SKM-1 treated with dmso at 0.1 percent for 144 hours (cell line): ENCODE results near the gene JAGN1.
"Not testable (repeated sequence)": the region's sequence is repeated elsewhere in the genome, so short reads cannot be mapped to it uniquely, and the experiment has no call there.

Experiments used
- DNase-seq: peaks from one replicate; lab custom pipeline; 2025; ENCODE audit not compliant: unreplicated experiment; lab: John Stamatoyannopoulos, UW

JAGN1 gene

GRCh38 chr3:9916734-9917680, 26.6 kb downstream of the JAGN1 start, which contains the start of gene IL17RC:
TSS of gene IL17RC (plus strand) at chr3:9917098. CDS start at chr3:9917316, 218 bp downstream.
- DNase-seq: peak; percentile 44

GRCh38 chr3:9917820-9918219, 27.4 kb downstream of the JAGN1 start:
- DNase-seq: no peak

GRCh38 chr3:9918261-9919038, 28.0 kb downstream of the JAGN1 start:
- no peak for DNase-seq

- DNase-seq: no peak
These were observed 37.7 kb downstream of the JAGN1 start for GRCh38 chr3:9928158-9928557.

GRCh38 chr3:9930804-9931418, 40.5 kb downstream of the JAGN1 start:
- peak; percentile 10 for DNase-seq

- no peak for DNase-seq
These were observed 42.1 kb downstream of the JAGN1 start for GRCh38 chr3:9932535-9932842.

- DNase-seq: peak; percentile 74
These were observed 42.6 kb downstream of the JAGN1 start for GRCh38 chr3:9932843-9933560.

GRCh38 chr3:9933561-9934234, 43.3 kb downstream of the JAGN1 start, which contains the start of gene CRELD1:
TSS of gene CRELD1 (plus strand) at chr3:9933834. CDS start at chr3:9934439, 605 bp downstream.
- peak; percentile 94 for DNase-seq

GRCh38 chr3:9934235-9934621, 43.8 kb downstream of the JAGN1 start:
- no peak for DNase-seq

GRCh38 chr3:9934993-9935392, 44.6 kb downstream of the JAGN1 start:
- no peak for DNase-seq

GRCh38 chr3:9935966-9936510, 45.6 kb downstream of the JAGN1 start:
- DNase-seq: no peak

GRCh38 chr3:9937486-9938238, 47.3 kb downstream of the JAGN1 start:
- DNase-seq: no peak

GRCh38 chr3:9938966-9939365, 48.6 kb downstream of the JAGN1 start:
- DNase-seq: no peak

GRCh38 chr3:9939906-9940305, 49.5 kb downstream of the JAGN1 start:
- DNase-seq: not testable (repeated sequence)

GRCh38 chr3:9940746-9941145, 50.3 kb downstream of the JAGN1 start:
- DNase-seq: no peak

GRCh38 chr3:9942164-9942563, 51.8 kb downstream of the JAGN1 start:
- no peak for DNase-seq

GRCh38 chr3:9942934-9943690, 52.7 kb downstream of the JAGN1 start:
- DNase-seq: no peak
